HEK293T (cell line): ENCODE results near the gene WDR64.
A peak's percentile ranks its signal among the peaks of the same experiment; 100 is the strongest.

Source experiments
- CTCF ChIA-PET: fragments of 350-600 bp; formaldehyde crosslinking; extraction: SDS; loops from one replicate; lab custom pipeline; 2021; ENCODE audit warnings: antibody characterized with exemption, inconsistent platforms; lab: Yijun Ruan, JAX
- POLR2A ChIA-PET: fragments of 350-600 bp; formaldehyde crosslinking; extraction: SDS; loops from one replicate; lab custom pipeline; 2020; ENCODE audit warnings: antibody characterized with exemption, inconsistent platforms; lab: Yijun Ruan, JAX
- DNase-seq: peaks from one replicate; pipeline ENCODE4 v3.0.0; 2012; ENCODE audit warnings: mixed read lengths; ENCODE audit errors: extremely low spot score
- ARNT ChIP-seq: fragments of 450-650 bp; IDR thresholded peaks from 2 replicates; pipeline ENCODE4 v1.6.1; 2017; ENCODE audit warnings: mild to moderate bottlenecking
- BHLHE40 ChIP-seq: fragments of 450-650 bp; IDR thresholded peaks from 2 replicates; pipeline ENCODE4 v1.6.1; 2016; ENCODE audit warnings: mild to moderate bottlenecking, moderate library complexity, borderline replicate concordance
- CTBP1 ChIP-seq: fragments of 450-650 bp; IDR thresholded peaks from 2 replicates; pipeline ENCODE4 v1.6.1; 2016; ENCODE audit warnings: borderline replicate concordance
- ELF4 ChIP-seq: fragments of 450-650 bp; IDR thresholded peaks from 2 replicates; pipeline ENCODE4 v1.6.1; 2017; ENCODE audit warnings: antibody characterized with exemption
- FOXA1 ChIP-seq: fragments of 450-650 bp; IDR thresholded peaks from 2 replicates; pipeline ENCODE4 v1.6.1; 2016; ENCODE audit warnings: mild to moderate bottlenecking
- FOXK2 ChIP-seq: fragments of 450-650 bp; IDR thresholded peaks from 2 replicates; pipeline ENCODE4 v1.6.1; 2016; ENCODE audit warnings: mild to moderate bottlenecking
- FOXM1 ChIP-seq: fragments of 450-650 bp; IDR thresholded peaks from 2 replicates; pipeline ENCODE4 v1.6.1; 2017; ENCODE audit warnings: mild to moderate bottlenecking, borderline replicate concordance
- HDGF ChIP-seq: fragments of 450-650 bp; IDR thresholded peaks from 2 replicates; pipeline ENCODE4 v1.6.1; 2017; ENCODE audit warnings: antibody characterized with exemption, borderline replicate concordance
- L3MBTL2 ChIP-seq: fragments of 450-650 bp; conservative IDR thresholded peaks from 2 replicates; pipeline ENCODE4 v1.6.1; 2016; ENCODE audit warnings: mild to moderate bottlenecking
- LEF1 ChIP-seq: fragments of 450-650 bp; IDR thresholded peaks from 2 replicates; pipeline ENCODE4 v1.6.1; 2017; ENCODE audit warnings: mild to moderate bottlenecking, borderline replicate concordance
- NFRKB ChIP-seq: fragments of 450-650 bp; IDR thresholded peaks from 2 replicates; pipeline ENCODE4 v1.6.1; 2016; ENCODE audit warnings: mild to moderate bottlenecking, moderate library complexity
- PKNOX1 ChIP-seq: fragments of 450-650 bp; IDR thresholded peaks from 2 replicates; pipeline ENCODE4 v1.6.1; 2016
- SP1 ChIP-seq: fragments of 450-650 bp; IDR thresholded peaks from 2 replicates; pipeline ENCODE4 v1.6.1; 2017
- SUZ12 ChIP-seq: fragments of 450-650 bp; IDR thresholded peaks from 2 replicates; pipeline ENCODE4 v1.6.1; 2016; ENCODE audit warnings: mild to moderate bottlenecking
- TARDBP ChIP-seq: fragments of 450-650 bp; IDR thresholded peaks from 2 replicates; pipeline ENCODE4 v1.6.1; 2016
- ZNF384 ChIP-seq: fragments of 450-650 bp; IDR thresholded peaks from 2 replicates; pipeline ENCODE4 v1.6.1; 2016

Gene WDR64

GRCh38 chr1:241776911-241777310 lies 124.8 kb downstream of the WDR64 start:
- no peak for DNase-seq
- CTCF ChIA-PET = no interaction called here
- TF ChIP-seq NFRKB (no peak), SP1 (no peak), HDGF (no peak), FOXA1 (no peak), ELF4 (no peak), ARNT (no peak), FOXK2 (no peak), ZNF384 (no peak), BHLHE40 (no peak), LEF1 (no peak), CTBP1 (no peak), FOXM1 (no peak), TARDBP (no peak), PKNOX1 (no peak), SUZ12 (no peak), L3MBTL2 (no peak)
- POLR2A ChIA-PET = no interaction called here

GRCh38 chr1:241778117-241778516 lies 126.0 kb downstream of the WDR64 start:
- POLR2A ChIA-PET = no interaction called here
- TF ChIP-seq LEF1 = no peak
- TF ChIP-seq BHLHE40 = no peak
- no peak for TF ChIP-seq CTBP1
- no peak for TF ChIP-seq FOXK2
- no peak for TF ChIP-seq FOXA1
- TF ChIP-seq HDGF = no peak
- TF ChIP-seq L3MBTL2 = no peak
- TF ChIP-seq TARDBP = no peak
- no peak for TF ChIP-seq SP1
- TF ChIP-seq ELF4 = no peak
- no peak for TF ChIP-seq SUZ12
- TF ChIP-seq PKNOX1 = no peak
- TF ChIP-seq ZNF384 = no peak
- no peak for TF ChIP-seq NFRKB
- no peak for TF ChIP-seq ARNT
- TF ChIP-seq FOXM1 = no peak
- no peak for DNase-seq
- CTCF ChIA-PET = no interaction called here

- TF ChIP-seq NFRKB (no peak), LEF1 (no peak), SUZ12 (no peak), BHLHE40 (no peak), ELF4 (no peak), L3MBTL2 (no peak), PKNOX1 (no peak), FOXK2 (no peak), ZNF384 (no peak)
- POLR2A ChIA-PET = no interaction called here
- no peak for DNase-seq
- CTCF ChIA-PET = no interaction called here
Observed at GRCh38 chr1:241779897-241780296, 127.8 kb downstream of the WDR64 start.

- peak; percentile 23 for DNase-seq
- TF ChIP-seq PKNOX1 (peak; percentile 40; the same call in 1 of the 2 replicates), FOXM1 (no peak)
- ChIA-PET POLR2A (interaction anchor here (0.9 kb wide), 1 partner anchor 66 kb away, joined by 3 read pairs; the partner anchor contains the start of gene EXO1), CTCF (no interaction called here)
Observed at GRCh38 chr1:241782396-241782795, 130.3 kb downstream of the WDR64 start.

GRCh38 chr1:241787691-241788090 lies 135.6 kb downstream of the WDR64 start:
- POLR2A ChIA-PET = no interaction called here
- DNase-seq = no peak
- TF ChIP-seq ELF4 = no peak
- TF ChIP-seq FOXA1 = no peak
- no peak for TF ChIP-seq LEF1
- no peak for TF ChIP-seq FOXM1
- no peak for TF ChIP-seq ZNF384
- TF ChIP-seq CTBP1 = no peak
- TF ChIP-seq PKNOX1 = no peak
- no peak for TF ChIP-seq SP1
- no peak for TF ChIP-seq FOXK2
- no peak for TF ChIP-seq HDGF
- no peak for TF ChIP-seq SUZ12
- no peak for TF ChIP-seq BHLHE40
- no peak for TF ChIP-seq ARNT
- TF ChIP-seq TARDBP = no peak
- CTCF ChIA-PET = interaction anchor here (1.0 kb wide), 1 partner anchor 112 kb away, joined by 3 read pairs; no protein-coding TSS in a partner anchor
